GM18520 (cell line): Measurements from ENCODE around the gene BCAS3.
"Not testable (repeated sequence)": the region's sequence is repeated elsewhere in the genome, so short reads cannot be mapped to it uniquely, and the experiment has no call there.

Experiments
- ATAC-seq: cut with Tn5 transposase; IDR thresholded peaks from one replicate; pipeline ENCODE4 v1.9.1; 2021; ENCODE audit not compliant: unreplicated experiment

The BCAS3 gene

GRCh38 chr17:60743799-60744198, 66.1 kb downstream of the BCAS3 start:
- no peak for ATAC-seq

- no peak for ATAC-seq
Observed at GRCh38 chr17:60744355-60744966, 66.8 kb downstream of the BCAS3 start.

DNA sequence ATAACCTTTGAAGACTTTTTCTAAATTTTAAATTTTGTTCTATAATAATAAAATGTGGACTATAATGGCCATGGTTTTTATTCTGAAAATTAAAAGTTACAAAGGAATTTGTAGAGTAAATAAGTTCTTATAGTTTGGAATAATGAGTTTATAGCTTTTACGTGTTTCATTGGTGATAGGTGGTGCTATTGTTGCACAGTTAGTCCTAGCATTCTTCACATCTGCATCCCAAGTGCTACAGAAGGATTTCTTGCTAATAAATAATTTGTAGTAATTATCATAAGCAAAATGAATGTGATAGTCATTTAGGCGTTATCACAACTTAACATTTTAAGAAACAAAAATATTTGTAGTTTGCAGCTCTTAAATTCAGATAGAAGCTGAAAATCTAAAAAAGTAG, 67.9 kb downstream of the BCAS3 start:
- ATAC-seq, result no peak

DNA sequence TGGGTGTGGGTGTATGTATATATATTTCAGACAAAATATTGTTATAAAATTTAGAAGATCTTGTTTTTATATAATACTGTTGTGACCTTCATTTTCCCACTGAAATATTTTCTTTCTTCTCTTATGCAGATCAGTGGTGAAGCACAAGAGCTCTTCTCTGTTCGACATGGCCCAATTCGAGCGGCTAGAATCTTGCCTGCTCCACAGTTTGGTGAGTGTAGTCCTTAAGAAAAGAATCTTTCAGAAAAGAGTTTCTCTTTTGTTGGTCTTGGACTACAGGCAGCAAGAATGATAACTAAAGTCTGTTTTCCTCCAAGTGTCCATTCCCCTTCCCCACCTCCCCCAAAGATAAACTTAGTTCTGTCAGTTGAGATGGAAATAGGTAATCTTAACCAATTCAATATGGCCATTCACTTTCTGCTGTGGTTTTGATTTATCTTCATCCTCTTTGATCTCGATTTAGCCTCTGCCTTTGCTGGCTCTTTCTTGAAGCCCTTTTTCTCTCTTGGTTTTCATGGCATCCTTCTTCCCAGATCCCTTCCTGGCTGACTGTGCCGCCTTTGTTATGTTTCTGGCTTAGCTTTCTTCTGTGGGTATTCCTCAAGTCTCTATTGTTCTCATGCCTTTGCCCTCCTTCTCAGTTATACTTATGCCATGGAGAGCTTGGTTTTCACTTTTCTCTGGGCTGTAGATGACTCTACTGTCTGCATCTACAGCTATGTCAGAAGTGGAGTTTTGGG, 69.6 kb downstream of the BCAS3 start:
- no peak for ATAC-seq

- ATAC-seq, result no peak
Observed at GRCh38 chr17:60748204-60748603, 70.6 kb downstream of the BCAS3 start.

DNA sequence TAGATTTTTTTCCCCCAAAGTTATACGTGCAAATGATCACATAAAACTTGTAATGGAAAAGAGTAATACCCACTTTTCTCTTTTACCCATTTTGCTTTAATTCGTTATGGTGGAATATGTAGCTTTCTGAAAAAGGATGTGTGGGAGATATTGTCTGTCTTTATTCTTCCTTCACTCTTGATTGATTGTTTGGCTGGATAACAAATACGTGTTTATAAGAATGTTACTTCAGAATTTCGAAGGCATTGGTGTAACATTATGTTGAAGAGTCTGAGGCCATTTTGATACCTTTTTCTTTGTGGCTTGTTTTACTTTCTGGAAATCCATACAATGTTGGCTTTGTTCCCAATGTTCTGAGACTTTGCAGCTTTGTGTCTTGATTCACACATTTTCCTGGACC, 71.4 kb downstream of the BCAS3 start:
- ATAC-seq, result no peak

DNA sequence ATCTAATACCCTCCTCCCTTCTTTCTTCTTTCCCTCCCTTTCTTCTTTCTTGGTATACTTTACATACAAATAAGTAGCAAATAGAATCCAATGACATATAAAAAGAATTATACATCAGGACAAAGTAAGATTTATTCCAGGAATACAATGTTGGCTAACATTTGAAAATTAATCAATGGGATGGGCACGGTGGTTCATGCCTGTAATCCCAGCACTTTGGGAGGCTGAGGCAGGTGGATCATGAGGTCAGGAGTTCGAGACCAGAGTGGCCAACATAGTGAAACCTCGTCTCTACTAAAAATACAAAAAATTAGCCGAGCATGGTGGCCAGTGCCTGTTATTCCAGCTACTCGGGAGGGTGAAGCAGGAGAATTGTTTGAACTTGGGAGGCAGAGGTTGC, 72.1 kb downstream of the BCAS3 start:
- ATAC-seq, result no peak

- ATAC-seq, result no peak
Observed at GRCh38 chr17:60750640-60751039, 73.0 kb downstream of the BCAS3 start.

GRCh38 chr17:60751884-60752283, 74.2 kb downstream of the BCAS3 start:
- no peak for ATAC-seq

DNA sequence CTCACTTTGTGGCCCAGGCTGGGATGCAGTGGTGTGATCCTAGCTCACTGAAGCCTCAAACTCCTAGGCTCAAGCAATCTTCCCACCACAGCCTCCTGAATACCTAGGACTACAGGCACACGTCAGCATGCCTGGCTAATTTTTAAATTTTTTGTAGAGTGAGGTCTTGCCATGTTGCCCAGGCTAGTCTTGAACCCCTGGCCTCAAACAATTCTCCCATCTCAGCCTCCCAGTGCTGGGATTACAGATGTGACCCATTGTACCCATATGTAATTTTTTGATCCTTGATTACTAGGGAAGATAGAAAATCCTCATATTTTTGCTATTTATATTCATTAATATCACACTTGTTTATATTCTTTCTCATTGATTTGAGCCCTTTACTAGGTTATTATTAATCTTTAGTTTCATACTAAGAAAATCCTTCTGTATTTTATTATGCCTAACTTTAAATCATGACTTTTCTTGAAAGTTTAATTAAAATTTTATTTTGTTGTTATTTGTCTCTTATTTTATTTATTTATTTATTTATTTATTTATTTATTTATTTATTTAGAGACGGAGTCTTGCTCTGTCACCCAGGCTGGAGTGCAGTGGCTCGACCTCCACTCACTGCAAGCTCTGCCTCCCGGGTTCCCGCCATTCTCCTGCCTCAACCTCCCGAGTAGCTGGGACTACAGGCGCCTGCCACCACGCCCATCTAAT, 75.4 kb downstream of the BCAS3 start:
- ATAC-seq, result no peak

GRCh38 chr17:60754057-60754604, 76.5 kb downstream of the BCAS3 start:
- no peak for ATAC-seq

GRCh38 chr17:60756798-60757197, 79.1 kb downstream of the BCAS3 start:
- not testable (repeated sequence) for ATAC-seq

GRCh38 chr17:60757437-60757836, 79.8 kb downstream of the BCAS3 start:
- ATAC-seq, result no peak

GRCh38 chr17:60759756-60760155, 82.1 kb downstream of the BCAS3 start:
- ATAC-seq, result no peak

GRCh38 chr17:60761301-60761700, 83.7 kb downstream of the BCAS3 start:
- ATAC-seq, result not testable (repeated sequence)

DNA sequence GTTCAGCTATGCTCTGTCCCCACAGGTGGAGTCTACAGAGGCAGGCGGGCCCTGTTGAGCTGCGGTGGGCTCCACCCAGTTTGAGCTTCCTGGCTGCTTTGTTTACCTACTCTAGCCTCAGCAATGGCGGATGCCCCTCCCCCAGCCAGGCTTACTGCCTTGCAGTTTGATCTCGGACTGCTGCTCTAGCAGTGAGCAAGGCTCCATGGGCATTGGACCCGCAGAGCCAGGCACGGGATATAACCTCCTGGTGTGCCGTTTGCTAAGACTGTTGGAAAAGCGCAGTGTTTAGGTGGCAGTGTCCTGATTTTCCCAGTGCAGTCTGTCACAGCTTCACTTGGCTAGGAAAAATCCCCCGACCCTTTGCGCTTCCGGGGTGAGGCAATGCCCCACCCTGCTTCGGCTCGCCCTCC, 89.1 kb downstream of the BCAS3 start:
- ATAC-seq, result no peak

DNA sequence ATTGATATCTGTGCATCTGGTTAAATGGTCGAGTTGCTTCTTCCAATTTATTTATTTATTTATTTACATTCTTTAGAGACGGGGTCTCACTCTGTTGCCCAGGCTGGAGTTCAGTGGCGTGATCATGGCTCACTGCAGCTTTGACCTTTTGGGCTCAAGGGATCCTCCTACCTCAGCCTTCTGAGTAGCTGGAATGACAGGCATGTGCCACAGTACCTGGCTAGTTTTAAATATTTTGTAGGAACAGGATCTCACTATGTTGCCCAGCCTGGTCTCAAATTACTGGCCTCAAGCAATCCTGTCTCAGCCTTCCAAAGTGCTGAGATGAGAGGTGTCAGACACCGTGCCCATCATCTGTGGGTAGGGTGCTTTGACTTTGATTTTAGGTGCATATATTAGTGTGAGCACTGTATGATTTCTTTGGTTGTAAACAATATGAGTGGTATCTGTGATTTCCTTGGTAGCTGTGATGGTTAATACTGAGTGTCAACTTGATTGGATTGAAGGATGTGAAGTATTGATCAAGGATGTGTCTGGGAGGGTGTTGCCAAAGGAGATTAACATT, 90.2 kb downstream of the BCAS3 start:
- ATAC-seq, result no peak

GRCh38 chr17:60769327-60769726, 91.7 kb downstream of the BCAS3 start:
- ATAC-seq, result no peak

DNA sequence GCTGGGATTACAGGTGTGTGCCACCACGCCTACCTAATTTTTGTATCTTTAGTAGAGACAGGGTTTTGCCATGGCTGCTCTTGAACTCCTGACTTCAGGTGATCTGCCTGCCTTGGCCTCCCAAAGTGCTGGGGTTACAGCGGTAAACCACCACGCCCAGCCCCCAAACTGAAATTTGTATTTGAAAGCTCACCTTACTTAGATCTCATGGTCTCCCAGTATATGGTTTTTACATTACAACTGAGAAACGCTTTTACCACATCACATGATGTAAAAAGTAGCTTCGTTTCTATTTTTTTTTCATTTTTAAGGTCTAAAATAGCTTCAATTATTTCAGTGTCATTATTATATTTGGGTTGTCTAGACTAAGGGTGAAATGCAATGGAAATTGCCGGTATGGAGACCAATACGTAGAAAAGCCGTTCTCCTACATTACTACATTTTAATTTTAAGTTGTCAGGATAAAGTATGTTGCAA, 93.3 kb downstream of the BCAS3 start:
- ATAC-seq, result no peak

- ATAC-seq, result not testable (repeated sequence)
Observed at GRCh38 chr17:60771621-60772020, 94.0 kb downstream of the BCAS3 start.

GRCh38 chr17:60773552-60773951, 95.9 kb downstream of the BCAS3 start:
- ATAC-seq, result no peak
